ENCODE data around the gene SERINC3. TPM values are rescaled to one million over a fixed set of nuclear protein-coding genes. Genes with fewer than 3 reads are reported as not detected.
"Not testable (repeated sequence)": the region's sequence is repeated elsewhere in the genome, so short reads cannot be mapped to it uniquely, and the experiment has no call there.

Gene SERINC3
- total RNA-seq, 1 donor from 2014 or later: 120 TPM

- DNase-seq (ENCODE audit: low spot score): no peak
Measured at GRCh38 chr20:44491635-44492395, 30.1 kb downstream of the SERINC3 start.

DNA sequence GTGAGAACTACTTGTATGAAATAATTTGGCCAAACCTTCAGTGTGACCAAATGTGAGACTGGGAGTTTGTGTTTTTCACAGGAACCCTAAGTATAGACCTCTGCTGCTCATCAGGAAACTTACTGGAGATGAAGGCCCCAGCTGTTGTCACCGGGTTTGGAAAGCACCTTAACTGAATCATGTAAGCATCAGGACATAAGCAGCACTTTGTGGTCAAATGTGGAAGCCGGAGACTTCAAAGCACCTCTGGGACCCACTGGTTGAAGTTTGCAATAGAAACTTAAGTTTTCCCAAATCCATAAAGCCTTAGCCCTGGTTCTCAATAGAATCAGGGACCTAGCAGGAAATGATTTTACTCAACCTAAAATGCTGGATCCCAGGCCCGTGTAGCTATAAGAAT is 31.9 kb downstream of the SERINC3 start:
- DNase-seq (ENCODE audit: low spot score): no peak

GRCh38 chr20:44489223-44489622 is 32.6 kb downstream of the SERINC3 start:
- DNase-seq (ENCODE audit: low spot score): no peak

DNA sequence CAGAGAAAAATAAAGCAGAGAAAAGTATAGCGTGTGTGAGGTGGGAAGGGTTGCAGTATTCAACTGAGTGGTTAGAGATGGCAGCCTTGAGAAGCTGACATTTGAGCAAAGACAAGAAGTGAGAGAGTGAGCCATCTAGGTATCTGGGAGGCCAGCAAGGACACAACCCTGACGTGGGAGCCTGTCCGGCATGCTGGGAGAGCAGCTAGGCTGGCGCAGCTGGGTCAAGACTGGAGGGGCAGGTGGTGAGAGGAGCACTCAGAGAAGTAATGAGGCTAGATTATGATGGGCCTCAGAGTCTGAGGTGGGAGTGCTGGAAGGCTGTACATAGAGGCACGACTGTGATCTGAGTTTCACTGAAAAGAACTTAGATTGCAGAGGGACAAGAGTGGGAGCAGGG is 33.3 kb downstream of the SERINC3 start:
- no peak for DNase-seq (ENCODE audit: low spot score)

DNA sequence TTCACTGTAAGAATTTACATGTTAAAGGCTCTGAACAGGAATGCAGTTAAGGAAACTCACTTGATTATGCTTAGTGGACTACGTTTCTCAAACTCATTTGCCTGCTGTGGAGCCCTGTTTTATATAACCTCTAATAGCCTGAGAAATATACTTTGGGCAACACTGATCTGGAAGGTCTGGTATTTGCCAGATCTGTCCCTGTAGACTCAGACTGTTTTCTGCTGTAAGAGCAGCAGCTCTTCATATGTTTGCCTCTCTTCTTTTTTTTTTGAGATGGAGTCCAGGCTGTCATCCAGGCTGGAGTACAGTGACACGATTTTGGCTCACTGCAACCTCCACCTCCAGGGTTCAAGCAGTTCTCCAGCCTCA is 36.1 kb downstream of the SERINC3 start:
- no peak for DNase-seq (ENCODE audit: low spot score)

- no peak for DNase-seq (ENCODE audit: low spot score)
Measured at GRCh38 chr20:44485078-44485829, 36.6 kb downstream of the SERINC3 start.

- no peak for DNase-seq (ENCODE audit: low spot score)
Measured at GRCh38 chr20:44483112-44483511, 38.8 kb downstream of the SERINC3 start.

DNA sequence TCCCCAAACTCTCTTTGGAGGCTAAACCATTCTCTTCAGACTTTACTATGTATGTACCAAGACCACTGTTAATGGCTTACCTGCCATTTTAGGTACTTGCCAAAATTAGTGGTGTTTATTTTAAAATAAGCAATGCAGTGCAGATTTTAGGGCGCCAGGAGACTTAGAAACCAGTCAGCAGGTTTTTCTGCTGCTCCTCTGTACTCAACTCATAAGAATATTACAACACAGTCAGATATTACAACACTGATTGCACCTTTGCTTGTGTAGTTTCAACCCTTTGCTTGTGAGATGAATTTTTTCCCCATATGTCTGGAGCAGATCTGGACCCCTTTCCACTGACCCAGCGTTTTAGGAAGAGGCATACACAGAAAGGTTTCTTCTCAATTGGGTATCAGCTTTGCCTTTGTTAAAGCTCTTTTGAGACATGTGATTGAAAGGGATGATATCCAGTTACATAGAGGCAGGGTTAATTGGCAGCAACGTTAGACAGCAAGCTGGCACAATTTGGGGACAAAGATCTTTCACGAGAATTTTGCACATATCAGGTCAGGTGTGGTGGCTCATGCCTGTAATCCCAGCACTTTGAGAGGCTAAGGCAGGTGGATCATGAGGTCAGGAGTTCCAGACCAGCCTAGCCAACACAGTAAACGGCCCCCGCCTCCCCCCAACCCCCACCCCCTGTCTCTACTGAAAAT is 40.0 kb downstream of the SERINC3 start:
- DNase-seq (ENCODE audit: low spot score): no peak

GRCh38 chr20:44480097-44480496 is 41.8 kb downstream of the SERINC3 start:
- no peak for DNase-seq (ENCODE audit: low spot score)

DNA sequence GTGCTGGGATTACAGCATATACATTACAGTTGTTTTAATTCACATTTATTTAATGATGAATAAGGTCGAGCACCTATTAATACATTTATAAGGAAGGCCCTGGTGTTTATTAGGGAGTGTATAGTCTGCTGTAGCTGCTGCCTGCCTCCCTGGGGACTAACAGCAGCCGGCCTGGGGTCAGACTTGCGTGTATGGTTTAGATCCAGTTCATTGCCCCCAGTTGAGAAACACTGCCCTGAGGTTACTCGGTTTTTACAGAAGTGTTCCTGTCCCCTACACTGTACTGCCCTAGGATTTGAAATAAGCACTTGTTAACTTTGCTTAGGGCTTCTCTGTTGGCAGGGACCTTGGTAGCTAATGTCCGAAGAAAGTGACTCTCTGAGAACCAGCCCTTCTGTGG is 42.2 kb downstream of the SERINC3 start:
- no peak for DNase-seq (ENCODE audit: low spot score)

GRCh38 chr20:44478206-44478605 is 43.7 kb downstream of the SERINC3 start:
- no peak for DNase-seq (ENCODE audit: low spot score)

GRCh38 chr20:44477151-44477550 is 44.7 kb downstream of the SERINC3 start:
- no peak for DNase-seq (ENCODE audit: low spot score)

GRCh38 chr20:44475694-44476560 is 45.9 kb downstream of the SERINC3 start, which contains the start of gene TTPAL:
TSS of gene TTPAL (plus strand) at chr20:44475874. CDS start at chr20:44480000, 4,126 bp downstream.
- DNase-seq (ENCODE audit: low spot score): peak; percentile 89

DNA sequence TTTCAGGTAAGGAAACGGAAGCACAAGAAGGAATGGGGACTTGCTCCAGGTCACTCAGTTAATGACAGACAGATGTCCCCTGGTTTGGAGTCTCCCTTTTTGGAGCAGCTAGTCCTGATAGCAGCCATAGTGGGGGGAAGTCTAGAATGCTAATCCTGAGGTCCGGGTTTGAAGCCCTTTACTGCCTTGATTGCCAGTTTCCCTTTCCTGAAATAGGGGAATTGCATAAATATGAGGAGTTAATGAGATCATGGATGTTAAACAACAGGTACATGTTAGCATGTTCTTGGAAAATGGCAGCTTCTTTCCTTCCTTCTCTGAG is 46.5 kb downstream of the SERINC3 start:
- DNase-seq (ENCODE audit: low spot score): no peak

- DNase-seq (ENCODE audit: low spot score): not testable (repeated sequence)
Measured at GRCh38 chr20:44472283-44472682, 49.6 kb downstream of the SERINC3 start.

GRCh38 chr20:44471481-44471882 is 50.4 kb downstream of the SERINC3 start:
- DNase-seq (ENCODE audit: low spot score): no peak

DNA sequence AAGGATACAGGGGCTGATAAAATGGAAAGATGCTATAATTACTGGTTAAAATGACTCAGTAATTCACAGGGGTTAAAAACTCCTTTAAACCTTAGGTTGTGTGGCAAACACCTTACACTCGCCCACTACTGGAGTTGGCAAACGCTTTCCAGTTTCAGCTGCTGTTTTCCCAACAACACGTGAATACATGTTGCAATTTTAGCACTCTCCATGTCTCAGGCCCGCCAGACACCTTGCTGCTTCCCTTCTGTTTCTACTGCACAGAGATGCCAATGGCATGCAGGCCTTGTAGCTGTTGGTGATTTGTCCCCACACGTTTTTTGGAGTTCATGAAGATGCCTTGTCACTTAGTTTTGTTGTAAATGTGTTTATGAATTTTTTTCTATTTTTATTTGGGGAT is 51.5 kb downstream of the SERINC3 start:
- DNase-seq (ENCODE audit: low spot score): no peak

- DNase-seq (ENCODE audit: low spot score): no peak
Measured at GRCh38 chr20:44468044-44468782, 53.7 kb downstream of the SERINC3 start.

DNA sequence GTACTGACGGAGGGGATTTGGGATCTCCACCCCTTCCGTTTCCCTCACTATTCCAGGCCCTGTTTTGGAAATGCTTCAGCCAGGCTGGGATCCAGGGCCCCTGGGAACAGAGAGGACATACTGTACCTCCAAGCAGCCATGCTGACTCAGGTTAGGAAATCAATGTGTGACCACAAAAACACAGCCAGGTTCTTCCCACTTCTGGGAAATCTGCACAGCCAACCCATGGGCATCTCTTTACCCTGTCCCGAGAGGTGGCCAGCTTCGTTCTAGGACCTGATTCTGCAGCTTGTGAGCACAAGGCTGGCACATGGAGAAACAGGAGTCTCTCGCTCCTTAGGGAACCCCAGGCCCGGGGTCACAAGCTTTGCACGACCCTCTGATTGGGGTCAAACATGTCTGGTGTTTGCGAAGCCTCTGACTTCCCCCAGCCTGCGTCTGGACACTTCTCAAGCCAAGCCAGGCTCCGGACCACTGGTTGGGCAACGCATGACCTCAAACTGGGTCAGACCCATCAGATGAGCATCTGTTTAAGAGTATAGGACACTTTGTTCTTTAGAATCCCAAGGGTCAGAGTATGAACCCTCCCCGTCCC is 54.5 kb downstream of the SERINC3 start:
- no peak for DNase-seq (ENCODE audit: low spot score)

- DNase-seq (ENCODE audit: low spot score): peak; percentile 64
Measured at GRCh38 chr20:44465001-44465560, 56.8 kb downstream of the SERINC3 start.
